HG02678 (cell line): Measurements from ENCODE around the gene WDR77.

ENCODE experiments used
- ATAC-seq: cut with Tn5 transposase; IDR thresholded peaks from one replicate; pipeline ENCODE4 v1.9.1; 2021; ENCODE audit warnings: mild to moderate bottlenecking, moderate library complexity; ENCODE audit not compliant: unreplicated experiment

WDR77 gene

GRCh38 chr1:111448918-111449702 lies at the start of gene WDR77, which contains the start of gene ATP5PB:
Gene WDR77, minus strand, starts transcription at chr1:111449256. Its CDS starts 87 bp downstream, at chr1:111449169.
Gene ATP5PB, plus strand, starts transcription at chr1:111449464. Its CDS starts 78 bp downstream, at chr1:111449542.
- peak; percentile 95 for ATAC-seq

DNA sequence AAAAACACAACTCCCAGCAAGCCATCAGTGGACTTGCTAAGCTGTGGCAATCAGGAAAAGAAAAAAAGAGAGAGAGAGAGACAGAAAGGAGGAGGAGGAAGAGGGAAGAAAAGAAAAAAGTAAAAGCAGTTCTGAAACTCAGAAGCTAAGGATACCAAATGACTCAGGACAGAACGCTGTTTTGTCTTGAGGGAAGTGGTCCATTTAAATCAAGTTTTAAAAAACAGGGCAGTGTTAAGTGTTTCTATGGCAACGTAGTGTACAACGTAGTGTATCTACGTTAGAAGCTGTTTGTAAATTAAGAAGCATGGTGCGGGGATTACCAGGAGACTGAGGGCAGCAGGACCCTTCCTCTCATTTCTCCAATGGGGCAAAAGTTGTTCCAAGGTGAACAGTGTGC lies 48.5 kb upstream of the WDR77 start:
- ATAC-seq, result no peak

GRCh38 chr1:111496398-111496797 lies 47.3 kb upstream of the WDR77 start:
- ATAC-seq, result no peak

GRCh38 chr1:111491070-111491469 lies 42.0 kb upstream of the WDR77 start:
- no peak for ATAC-seq

DNA sequence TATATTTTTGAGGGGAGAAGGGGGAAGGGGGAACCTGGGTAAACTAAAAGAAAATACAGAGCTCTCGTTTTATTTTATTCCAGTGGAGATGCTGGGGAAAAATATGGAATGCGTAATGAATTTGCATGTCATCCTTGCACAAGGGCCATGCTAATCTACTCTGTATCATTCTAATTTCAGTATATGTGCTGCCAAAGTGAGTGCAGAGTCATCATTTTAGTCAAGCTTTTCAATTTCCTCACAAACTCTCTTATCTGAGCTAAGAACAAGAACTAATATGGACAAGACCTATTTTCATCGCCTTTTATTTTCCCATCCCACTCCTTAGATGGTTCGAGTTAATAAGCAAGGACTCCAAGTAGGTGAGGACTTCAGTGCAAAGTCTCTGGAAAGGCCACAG lies 41.2 kb upstream of the WDR77 start:
- no peak for ATAC-seq

- ATAC-seq, result no peak
Observed at GRCh38 chr1:111489604-111490003, 40.5 kb upstream of the WDR77 start.

GRCh38 chr1:111488669-111489068 lies 39.6 kb upstream of the WDR77 start:
- no peak for ATAC-seq

DNA sequence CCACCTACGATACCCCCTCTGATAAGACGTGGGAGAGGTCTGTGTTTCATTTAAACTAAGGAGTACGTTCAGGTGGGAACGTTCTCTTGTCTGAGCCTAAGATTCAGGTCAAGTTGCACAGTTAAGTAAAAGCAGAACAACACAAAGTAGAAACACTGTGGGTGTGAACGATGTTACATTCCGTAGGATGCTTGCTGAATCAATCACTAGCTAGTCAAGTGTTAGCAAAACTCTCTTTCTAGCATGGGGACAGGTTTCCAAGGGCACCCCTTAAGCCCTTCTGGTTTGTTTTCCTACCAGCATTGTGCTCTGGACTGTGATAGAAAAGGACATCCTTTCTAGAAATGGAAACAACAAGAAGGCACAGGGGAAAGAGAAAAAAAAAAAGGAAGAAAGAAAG lies 38.1 kb upstream of the WDR77 start:
- ATAC-seq, result no peak

GRCh38 chr1:111486431-111486830 lies 37.4 kb upstream of the WDR77 start:
- ATAC-seq, result no peak

DNA sequence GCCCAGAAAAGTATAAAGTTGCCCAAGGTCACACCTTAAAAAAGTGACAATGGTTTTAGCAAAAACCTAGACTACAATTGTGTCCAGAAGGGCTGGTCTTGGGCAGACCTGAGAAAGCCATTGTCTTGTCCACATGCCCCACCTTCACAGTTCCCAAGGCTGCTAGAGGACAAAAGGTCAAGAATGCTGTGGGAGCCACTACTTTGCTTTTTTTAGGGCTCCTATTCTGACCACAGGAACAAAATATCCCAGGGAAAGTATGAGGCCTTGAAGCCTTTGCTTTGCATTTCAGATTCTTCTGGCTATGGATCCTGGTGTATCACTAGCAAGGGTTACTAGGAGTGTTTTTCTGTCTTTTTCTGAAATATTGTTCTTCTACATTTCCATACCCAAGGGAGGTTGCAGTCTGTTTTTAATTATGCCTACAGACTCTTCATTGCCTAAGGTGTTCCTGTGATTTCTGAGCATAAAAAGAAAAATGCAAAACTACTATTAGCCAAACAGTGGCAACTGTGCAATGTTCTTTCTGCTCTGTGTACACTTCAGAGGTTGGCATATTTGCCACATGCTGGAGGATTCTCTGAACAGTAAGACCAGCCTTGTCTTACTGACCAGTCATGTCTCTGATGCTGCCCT lies 35.5 kb upstream of the WDR77 start:
- ATAC-seq, result no peak

DNA sequence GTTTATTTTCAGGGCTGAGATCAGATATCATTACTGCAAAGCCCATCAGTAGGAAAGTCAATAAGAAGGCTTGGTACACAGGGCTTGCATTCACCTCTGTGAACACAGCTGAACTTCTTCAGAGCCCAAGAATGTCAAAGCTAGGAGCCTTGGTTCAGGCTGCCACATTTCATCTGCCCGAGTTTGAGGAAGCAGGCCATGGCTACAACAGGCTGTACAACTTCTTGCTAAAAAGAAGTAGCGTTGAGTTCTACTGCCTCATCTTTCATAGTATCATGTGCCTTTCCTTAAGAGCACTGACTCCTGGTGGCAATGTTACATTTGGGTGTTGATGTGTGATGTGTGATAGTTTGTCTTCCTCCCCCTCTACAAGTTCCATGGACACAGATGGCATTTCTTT lies 34.8 kb upstream of the WDR77 start:
- ATAC-seq, result no peak

- ATAC-seq, result no peak
Observed at GRCh38 chr1:111483166-111483565, 34.1 kb upstream of the WDR77 start.

DNA sequence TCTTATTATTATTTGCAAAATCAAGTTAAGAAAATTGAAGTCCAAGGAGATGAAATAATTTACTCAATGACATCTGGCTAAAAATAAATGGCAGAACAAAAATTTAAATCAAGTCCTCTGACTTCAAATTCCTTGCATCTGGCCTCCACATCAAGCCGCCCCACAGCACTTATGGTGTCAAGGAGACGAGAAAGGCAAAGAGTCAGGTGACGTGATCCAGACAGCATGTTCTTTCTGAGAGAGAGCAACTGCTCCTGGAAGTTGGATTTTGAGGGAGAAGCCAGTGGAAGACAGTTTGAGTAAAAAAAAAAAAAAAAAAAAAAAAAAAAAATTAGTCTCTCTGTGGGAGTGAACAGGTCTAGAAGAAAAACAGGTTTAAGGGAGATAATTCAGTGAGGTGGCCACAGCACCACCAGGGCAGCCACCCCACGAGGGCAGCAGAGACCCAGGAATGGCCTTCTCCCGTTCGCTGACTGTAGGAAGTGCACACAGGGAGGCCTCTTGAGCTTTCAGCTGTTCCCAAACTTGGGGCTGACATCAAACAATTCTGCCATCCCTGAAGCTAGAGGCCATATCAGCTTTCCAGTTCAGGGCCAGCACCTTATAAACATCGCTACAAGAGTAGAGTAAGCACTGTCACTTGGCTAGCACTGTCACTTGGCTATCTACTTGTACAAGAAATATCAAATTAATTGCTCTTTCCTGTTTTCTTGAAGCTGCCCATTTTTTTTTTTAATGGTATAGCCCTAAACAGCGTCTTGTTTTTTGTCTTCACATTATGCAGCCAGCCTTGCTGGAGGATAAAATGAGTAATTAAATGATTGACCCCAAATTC lies 32.5 kb upstream of the WDR77 start:
- no peak for ATAC-seq

- ATAC-seq, result no peak
Observed at GRCh38 chr1:111480674-111481073, 31.6 kb upstream of the WDR77 start.

- ATAC-seq, result peak; percentile 75
Observed at GRCh38 chr1:111476761-111477309, 27.8 kb upstream of the WDR77 start.

DNA sequence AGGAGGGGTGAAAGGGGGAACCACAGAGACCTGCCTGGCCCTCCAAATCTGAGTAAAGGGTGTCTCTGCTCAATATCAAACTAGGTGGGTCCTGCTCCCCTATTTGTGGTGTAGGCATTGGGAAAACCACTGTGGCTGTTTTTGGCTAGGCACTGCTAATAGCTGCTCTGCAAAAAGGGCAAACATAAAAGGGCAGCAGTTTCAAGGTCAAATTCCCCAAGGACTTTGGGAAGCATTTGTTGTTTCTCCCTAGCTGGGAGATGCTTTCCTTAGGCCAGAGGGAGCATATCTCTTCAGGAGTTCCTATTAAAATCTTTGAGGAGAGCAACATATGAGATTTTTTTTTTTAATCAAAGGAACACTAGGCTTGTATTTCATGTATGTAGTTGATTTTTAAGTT lies 27.2 kb upstream of the WDR77 start:
- no peak for ATAC-seq

DNA sequence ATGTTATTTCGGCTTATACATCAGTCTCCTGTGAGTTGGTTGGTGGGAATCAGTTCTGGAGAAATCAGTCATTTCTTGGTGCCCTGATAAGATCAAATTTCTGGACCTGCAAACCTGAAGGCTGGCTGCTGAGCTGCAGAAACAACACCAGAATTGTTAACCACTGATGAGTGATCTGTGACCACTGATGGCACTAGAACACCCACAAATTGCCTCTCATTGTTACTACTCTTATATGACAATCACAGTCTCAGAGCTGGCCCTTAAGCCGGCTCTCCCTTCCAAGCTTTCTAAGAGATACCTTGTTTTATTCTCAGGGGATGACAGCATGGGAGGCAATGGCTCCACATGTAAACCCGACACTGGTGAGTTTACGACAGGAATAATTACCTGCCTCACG lies 26.6 kb upstream of the WDR77 start:
- no peak for ATAC-seq

- ATAC-seq, result no peak
Observed at GRCh38 chr1:111474521-111474920, 25.5 kb upstream of the WDR77 start.

GRCh38 chr1:111474106-111474505 lies 25.1 kb upstream of the WDR77 start:
- no peak for ATAC-seq

DNA sequence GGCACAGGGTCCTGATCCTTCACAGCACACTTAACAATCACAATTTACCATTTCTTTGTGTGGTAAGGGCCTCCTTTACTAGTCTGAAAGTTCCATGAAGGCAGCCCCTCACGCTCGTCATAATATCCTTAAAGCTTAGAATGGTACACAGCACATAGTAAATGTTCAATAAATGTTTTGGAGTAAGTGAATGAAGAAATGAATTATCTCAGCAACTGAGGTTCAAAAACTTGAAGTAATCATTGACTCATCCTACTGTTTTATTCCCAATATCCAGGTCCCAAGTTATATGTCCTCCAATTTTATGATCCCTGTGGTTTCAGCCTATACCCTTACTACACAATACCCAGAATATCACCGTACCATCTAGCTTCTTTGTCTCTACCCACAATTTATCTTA lies 22.5 kb upstream of the WDR77 start:
- ATAC-seq, result no peak

GRCh38 chr1:111471012-111471411 lies 22.0 kb upstream of the WDR77 start:
- ATAC-seq, result peak; percentile 57
